Activated B cell treated with CpG ODN at 0.5 μM for 24 hours (primary cell): Measurements from ENCODE around the gene SPATA17. TPM values are rescaled to one million over a fixed set of nuclear protein-coding genes. Genes with fewer than 3 reads are reported as not detected.

Experiments
- ATAC-seq: fragments of 200-7000 bp; cut with Tn5 transposase; one replicate; pipeline ENCODE4 v1.10.0; 2021; ENCODE audit warnings: low read depth, mild to moderate bottlenecking, moderate library complexity
- CTCF ChIA-PET: fragments of 350-600 bp; sonication (Branson Sonifier 250); formaldehyde crosslinking; loops from one replicate; lab custom pipeline; 2021; ENCODE audit warnings: antibody characterized with exemption; lab: Charles Lee
- POLR2A ChIA-PET: fragments of 350-600 bp; sonication (Branson Sonifier 250); formaldehyde crosslinking; loops from one replicate; lab custom pipeline; 2021; ENCODE audit warnings: antibody characterized with exemption; lab: Charles Lee
- DNase-seq: peaks from one replicate; pipeline ENCODE4 v3.0.0; 2022
- H3K27ac Mint-ChIP-seq: one replicate; pipeline ENCODE4 v1.8.0; 2020; ENCODE audit warnings: mixed read lengths
- H3K27me3 Mint-ChIP-seq: one replicate; pipeline ENCODE4 v1.8.0; 2021; ENCODE audit warnings: mixed read lengths
- H3K36me3 Mint-ChIP-seq: one replicate; pipeline ENCODE4 v1.8.0; 2021; ENCODE audit warnings: low read depth, mixed read lengths
- H3K4me1 Mint-ChIP-seq: one replicate; pipeline ENCODE4 v1.8.0; 2021; ENCODE audit warnings: mixed read lengths
- H3K4me3 Mint-ChIP-seq: one replicate; pipeline ENCODE4 v1.8.0; 2020; ENCODE audit warnings: mild to moderate bottlenecking, mixed read lengths
- H3K9me3 Mint-ChIP-seq: one replicate; pipeline ENCODE4 v1.8.0; 2020; ENCODE audit warnings: mixed read lengths
- CTCF ChIP-seq: fragments of 200-600 bp; IDR thresholded peaks from one replicate; pipeline ENCODE4 v1.8.0; 2022; ENCODE audit warnings: antibody characterized with exemption, mild to moderate bottlenecking
- intact Hi-C: fragments of 100-400 bp; cut with micrococcal nuclease; formaldehyde crosslinking; loops from one replicate; pipeline ENCODE4 v1.15.1; 2024
- total RNA-seq: library from RNA; stranded (reverse); gene quantifications from 2 replicates; pipeline ENCODE4 v1.2.3, GENCODE V29; 2022

SPATA17 gene
- total RNA-seq, 1 donor from 2014 or later: not detected

DNA sequence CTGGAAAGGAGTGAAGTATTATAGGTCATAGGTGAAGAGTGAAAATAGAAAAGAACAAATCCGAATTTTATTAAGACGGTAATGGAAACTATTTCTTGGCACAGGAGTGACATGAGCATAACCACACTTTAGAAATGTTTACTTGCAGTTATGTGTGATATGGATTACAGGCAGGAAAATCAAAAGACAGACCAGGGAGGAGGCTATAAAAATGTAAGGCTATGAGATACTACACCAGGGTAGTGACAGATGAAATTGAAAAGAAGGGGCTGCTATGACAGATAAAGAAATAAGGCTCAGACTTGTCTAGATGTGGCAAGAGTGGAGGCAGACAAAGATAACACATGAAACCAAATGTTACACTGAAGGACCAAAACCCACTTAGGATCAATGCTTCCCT is 32.0 kb upstream of the SPATA17 start:
- H3K4me3 Mint-ChIP-seq: no peak overlapping the region
- no peaks in the 10 kb centered on the region for H3K27me3 Mint-ChIP-seq
- no peaks in the 10 kb centered on the region for H3K9me3 Mint-ChIP-seq
- H3K36me3 Mint-ChIP-seq: peaks cover 9% of the 10 kb centered on the region
- POLR2A ChIA-PET: no interaction called here
- DNase-seq: no peak
- intact Hi-C loops: no loop called here
- no peaks in the 10 kb centered on the region for H3K4me1 Mint-ChIP-seq
- ATAC-seq: no peak
- CTCF ChIA-PET: no interaction called here
- H3K27ac Mint-ChIP-seq: no peak overlapping the region
- TF ChIP-seq CTCF: no peak

- CTCF ChIA-PET: no interaction called here
- H3K27me3 Mint-ChIP-seq: no peaks in the 10 kb centered on the region
- no peak overlapping the region for H3K27ac Mint-ChIP-seq
- peaks cover 13% of the 10 kb centered on the region for H3K36me3 Mint-ChIP-seq
- no peak for TF ChIP-seq CTCF
- POLR2A ChIA-PET: no interaction called here
- ATAC-seq (no peak), DNase-seq (no peak)
- intact Hi-C loops: no loop called here
- H3K9me3 Mint-ChIP-seq: no peaks in the 10 kb centered on the region
- no peak overlapping the region for H3K4me3 Mint-ChIP-seq
- no peaks in the 10 kb centered on the region for H3K4me1 Mint-ChIP-seq
Measured at GRCh38 chr1:217602380-217602779, 28.8 kb upstream of the SPATA17 start.

- no peaks in the 10 kb centered on the region for H3K4me1 Mint-ChIP-seq
- POLR2A ChIA-PET: no interaction called here
Measured at GRCh38 chr1:217605390-217605789, 25.8 kb upstream of the SPATA17 start.

DNA sequence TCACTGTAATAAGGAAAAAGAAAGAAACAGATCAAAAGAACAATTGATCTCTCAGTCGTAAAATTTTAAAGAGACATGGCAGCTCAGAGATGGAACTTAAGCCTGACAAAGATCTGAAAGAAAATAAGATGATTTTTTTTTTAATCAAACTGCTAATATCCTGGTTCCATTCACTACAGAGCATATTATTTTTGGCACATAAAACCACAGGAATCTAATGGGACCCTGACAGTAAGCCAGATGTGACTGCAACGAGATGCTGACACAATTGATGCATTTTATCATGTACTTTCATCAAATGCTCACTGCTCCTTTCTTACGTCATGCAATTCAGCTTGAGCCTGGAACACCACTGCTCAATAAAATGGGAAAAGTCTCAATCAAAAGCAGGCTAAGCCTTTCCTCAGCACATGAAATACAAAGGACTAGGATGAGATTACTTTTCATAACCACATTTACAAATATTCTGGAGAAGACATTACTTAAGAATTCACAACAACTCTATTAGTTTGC is 16.9 kb upstream of the SPATA17 start:
- ChIA-PET CTCF (interaction anchor here (0.6 kb wide), 1 partner anchor 16 kb away, joined by 3 read pairs; no protein-coding TSS in a partner anchor), POLR2A (interaction anchor here (0.7 kb wide), 1 partner anchor 1988 kb away, joined by 5 read pairs; no protein-coding TSS in a partner anchor)
- DNase-seq (no peak), ATAC-seq (no peak)
- Mint-ChIP-seq H3K4me1 (no peaks in the 10 kb centered on the region), H3K4me3 (no peak overlapping the region), H3K27ac (no peak overlapping the region), H3K9me3 (no peaks in the 10 kb centered on the region), H3K36me3 (peaks cover 42% of the 10 kb centered on the region), H3K27me3 (no peaks in the 10 kb centered on the region)
- no peak for TF ChIP-seq CTCF
- intact Hi-C loops: loop anchor here (2.0 kb wide), 1 partner anchor 15 kb away; no protein-coding TSS in a partner anchor

More at GRCh38 chr1:217605390-217605789, 25.8 kb upstream of the SPATA17 start:
- Mint-ChIP-seq H3K4me3 (no peak overlapping the region), H3K27me3 (no peaks in the 10 kb centered on the region), H3K36me3 (peaks cover 27% of the 10 kb centered on the region), H3K9me3 (no peaks in the 10 kb centered on the region), H3K27ac (no peak overlapping the region)
- ATAC-seq (no peak), DNase-seq (no peak)
- TF ChIP-seq CTCF: no peak
- CTCF ChIA-PET: no interaction called here
- intact Hi-C loops: no loop called here

DNA sequence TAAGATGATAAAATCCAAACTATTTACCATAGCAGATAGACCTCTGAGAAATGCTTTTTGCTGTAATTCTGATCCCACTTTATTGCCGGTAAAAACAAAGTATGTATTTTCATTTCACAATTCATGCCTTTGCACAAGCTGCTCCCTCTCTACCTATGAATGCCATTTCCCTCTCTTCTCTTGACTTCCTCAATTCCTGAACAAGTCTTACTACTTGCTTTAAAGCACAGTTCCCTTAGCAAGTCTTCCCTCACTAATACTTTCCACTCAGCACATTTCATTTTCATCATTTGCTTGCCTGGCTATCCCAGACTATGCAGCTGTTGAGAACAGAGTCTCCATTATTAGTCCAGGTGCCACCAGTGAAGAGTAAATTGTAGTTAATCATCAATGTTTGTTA is 14.0 kb upstream of the SPATA17 start:
- intact Hi-C loops: no loop called here
- H3K4me3 Mint-ChIP-seq: no peak overlapping the region
- POLR2A ChIA-PET: no interaction called here

More for the DNA sequence above, 14.0 kb upstream of the SPATA17 start:
- Mint-ChIP-seq H3K27me3 (no peaks in the 10 kb centered on the region), H3K36me3 (peaks cover 30% of the 10 kb centered on the region), H3K4me1 (peaks cover 14% of the 10 kb centered on the region), H3K9me3 (no peaks in the 10 kb centered on the region), H3K27ac (no peak overlapping the region)
- TF ChIP-seq CTCF: no peak
- DNase-seq (no peak), ATAC-seq (no peak)
- CTCF ChIA-PET: no interaction called here
